Measurements from ENCODE around the gene MTR. TPM values are rescaled to one million over a fixed set of nuclear protein-coding genes. Genes with fewer than 3 reads are reported as not detected.
"Not testable (repeated sequence)": the region's sequence is repeated elsewhere in the genome, so short reads cannot be mapped to it uniquely, and the experiment has no call there.

MTR gene
- total and polyA plus RNA-seq, 2 donors: 10.4 to 58.5 TPM

DNA sequence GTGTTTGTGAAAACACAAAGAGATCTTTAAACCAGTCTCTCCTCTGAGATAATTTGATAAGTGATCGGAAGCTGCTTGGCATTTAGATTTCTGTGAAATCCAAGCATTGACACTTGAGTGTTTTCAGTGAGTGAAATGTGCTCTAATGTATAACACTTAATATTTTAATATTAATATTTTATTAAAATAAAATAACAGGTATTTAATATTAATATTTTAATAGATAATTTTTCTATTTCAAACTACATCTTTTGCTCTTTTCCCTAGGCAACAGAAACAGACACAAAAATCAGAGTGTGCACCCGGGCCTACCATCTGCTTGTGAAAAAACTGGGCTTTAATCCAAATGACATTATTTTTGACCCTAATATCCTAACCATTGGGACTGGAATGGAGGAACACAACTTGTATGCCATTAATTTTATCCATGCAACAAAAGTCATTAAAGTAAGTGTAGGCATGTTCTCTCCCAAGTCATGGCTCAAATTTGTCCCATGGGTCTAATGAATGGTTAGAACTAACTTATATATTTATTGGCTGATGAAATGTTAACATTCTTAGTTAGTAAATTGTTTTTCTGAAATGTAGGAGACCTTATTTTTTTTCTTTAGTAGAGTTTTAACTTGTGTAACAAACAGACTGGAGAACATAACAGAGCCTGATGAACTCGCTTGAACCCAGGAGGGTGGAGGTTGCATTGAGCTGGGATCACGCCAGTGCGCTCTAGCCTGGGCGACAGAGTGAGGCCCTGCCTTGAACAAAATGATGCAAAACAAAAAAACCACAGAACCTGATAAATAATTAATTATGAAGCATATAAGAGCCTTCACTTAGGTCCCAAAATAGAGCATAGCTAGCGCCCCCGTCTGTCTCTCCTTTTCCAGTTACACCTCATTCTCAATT is 55.2 kb downstream of the MTR start:
- WGBS: 91% methylated on average over 8 of the region's 8 CpGs
- H3K36me3 ChIP-seq (ENCODE audit: insufficient read depth): peaks cover 10% of the 10 kb centered on the region
- H3K4me3 ChIP-seq (ENCODE audit: low read depth, low read length): no peak overlapping the region
- H3K27ac ChIP-seq (ENCODE audit: low read depth): no peak overlapping the region
- DNase-seq (ENCODE audit: extremely low spot score): no peak
- H3K4me1 ChIP-seq (ENCODE audit: insufficient read depth): no peaks in the 10 kb centered on the region

DNA sequence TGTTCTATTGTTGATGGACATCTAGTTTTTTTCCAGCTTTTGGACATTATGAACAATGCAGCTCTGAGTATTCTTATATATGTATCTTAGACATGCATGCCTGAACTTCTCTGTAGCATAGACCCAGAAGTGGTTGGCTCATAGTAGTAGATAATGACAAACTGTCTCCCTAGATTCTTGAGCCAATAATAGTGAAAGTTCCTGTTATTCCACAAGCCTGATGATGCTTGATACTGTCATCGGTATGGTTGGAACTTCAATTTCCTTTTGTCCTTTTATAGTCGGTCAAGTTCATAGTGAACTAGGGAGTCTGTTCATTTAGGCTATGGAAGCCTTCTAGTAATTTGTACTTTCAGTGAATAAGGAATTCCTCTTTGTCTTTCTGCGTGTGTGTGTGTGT is 56.8 kb downstream of the MTR start:
- Histone ChIP-seq H3K27ac (ENCODE audit: low read depth) (no peak overlapping the region), H3K4me3 (ENCODE audit: low read depth, low read length) (no peak overlapping the region), H3K36me3 (ENCODE audit: insufficient read depth) (peaks cover 10% of the 10 kb centered on the region), H3K4me1 (ENCODE audit: insufficient read depth) (no peaks in the 10 kb centered on the region)
- 93% methylated on average over 3 of the region's 3 CpGs for WGBS
- DNase-seq (ENCODE audit: extremely low spot score): no peak

DNA sequence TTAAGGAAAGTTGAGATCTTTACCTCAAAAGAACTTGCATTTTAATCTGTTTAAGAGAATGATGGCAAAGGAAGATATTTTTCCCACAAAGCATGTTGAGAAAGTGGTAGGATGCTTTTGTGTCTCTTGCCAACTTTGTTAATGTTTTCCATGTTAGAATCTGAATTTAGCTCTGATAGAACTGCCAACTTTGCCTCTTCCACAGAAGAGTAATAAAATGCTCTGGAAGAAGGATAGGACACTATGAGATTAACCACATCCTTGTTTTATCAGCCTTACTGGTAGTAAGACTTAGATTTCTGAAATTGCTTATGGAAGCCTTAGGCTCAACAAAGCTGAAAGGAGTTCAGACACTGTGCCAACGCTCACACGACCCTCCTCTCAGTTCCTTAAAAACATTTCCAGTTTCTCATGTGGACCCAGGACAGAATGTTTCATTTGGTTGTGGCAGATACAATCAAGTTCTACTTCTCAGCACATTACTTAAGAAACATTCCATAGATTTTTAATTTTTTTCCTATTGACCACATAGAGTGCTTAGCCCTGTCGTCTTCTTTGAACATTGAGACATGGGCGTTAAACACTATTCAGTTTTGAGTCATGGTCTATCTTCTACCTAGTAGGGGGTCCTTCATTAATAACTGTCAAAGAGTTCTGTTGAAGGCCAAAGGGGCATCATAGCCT is 59.0 kb downstream of the MTR start:
- no peak for DNase-seq (ENCODE audit: extremely low spot score)
- no peak overlapping the region for H3K4me3 ChIP-seq (ENCODE audit: low read depth, low read length)
- 74% methylated on average over 4 of the region's 4 CpGs for WGBS
- peaks cover 10% of the 10 kb centered on the region for H3K36me3 ChIP-seq (ENCODE audit: insufficient read depth)
- H3K4me1 ChIP-seq (ENCODE audit: insufficient read depth): no peaks in the 10 kb centered on the region
- no peak overlapping the region for H3K27ac ChIP-seq (ENCODE audit: low read depth)

DNA sequence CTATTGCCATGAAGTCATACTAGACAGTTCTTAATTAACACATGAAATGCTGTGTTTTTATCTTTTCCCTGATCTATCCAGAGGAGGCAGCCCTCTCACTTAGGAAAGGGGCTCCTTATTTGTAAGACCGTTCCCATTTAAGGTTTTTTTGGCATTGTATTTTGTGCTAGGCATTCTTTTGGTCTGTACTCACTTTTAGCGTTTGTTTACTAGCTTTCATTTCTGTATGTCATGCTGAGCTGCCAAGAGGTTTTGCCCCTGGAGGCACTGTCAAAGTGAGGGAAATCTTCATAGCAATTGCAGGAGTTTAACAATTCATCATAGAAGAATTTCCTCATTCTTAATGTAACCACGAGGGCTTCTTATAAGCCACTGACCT is 59.5 kb downstream of the MTR start:
- WGBS: 62% methylated on average over 3 of the region's 3 CpGs
- no peak overlapping the region for H3K27ac ChIP-seq (ENCODE audit: low read depth)
- H3K4me3 ChIP-seq (ENCODE audit: low read depth, low read length): no peak overlapping the region
- H3K36me3 ChIP-seq (ENCODE audit: insufficient read depth): peaks cover 10% of the 10 kb centered on the region
- H3K4me1 ChIP-seq (ENCODE audit: insufficient read depth): no peaks in the 10 kb centered on the region
- no peak for DNase-seq (ENCODE audit: extremely low spot score)

DNA sequence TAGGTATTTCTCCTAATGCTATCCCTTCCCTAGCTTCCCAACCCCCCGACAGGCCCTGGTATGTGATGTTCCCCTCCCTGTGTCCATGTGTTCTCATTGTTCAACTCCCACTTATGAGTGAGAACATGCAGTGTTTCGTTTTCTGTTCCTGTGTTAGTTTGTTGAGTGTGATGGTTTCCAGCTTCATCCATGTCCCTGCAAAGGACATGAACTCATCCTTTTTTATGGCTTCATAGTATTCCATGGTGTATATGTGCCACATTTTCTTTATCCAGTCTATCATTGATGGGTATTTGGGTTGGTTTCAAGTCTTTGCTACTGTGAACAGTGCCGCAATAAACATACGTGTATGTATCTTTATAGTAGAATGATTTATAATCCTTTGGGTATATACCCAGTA is 61.6 kb downstream of the MTR start:
- not testable (repeated sequence) for H3K36me3 ChIP-seq (ENCODE audit: insufficient read depth); H3K4me1 ChIP-seq (ENCODE audit: insufficient read depth); H3K27ac ChIP-seq (ENCODE audit: low read depth); DNase-seq (ENCODE audit: extremely low spot score); H3K4me3 ChIP-seq (ENCODE audit: low read depth, low read length)
- WGBS: 84% methylated on average over 4 of the region's 4 CpGs

DNA sequence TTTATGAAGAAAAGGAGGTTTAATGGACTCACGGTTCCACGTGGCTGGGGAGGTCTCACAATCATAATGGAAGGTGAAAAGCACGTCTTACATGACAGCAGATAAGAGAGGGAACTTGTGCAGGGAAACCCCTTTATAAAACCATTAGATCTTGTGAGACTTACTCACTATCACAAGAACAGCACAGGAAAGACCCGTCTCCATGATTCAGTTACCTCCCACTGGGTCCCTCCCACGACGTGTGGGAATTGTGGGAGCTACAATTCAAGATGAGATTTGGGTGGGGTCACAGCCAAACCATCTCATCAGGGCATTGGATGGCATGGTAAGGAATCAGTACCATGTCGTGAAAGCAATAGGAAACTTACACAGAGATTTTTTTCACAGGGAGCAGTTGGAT is 63.1 kb downstream of the MTR start:
- peaks cover 6% of the 10 kb centered on the region for H3K36me3 ChIP-seq (ENCODE audit: insufficient read depth)
- 92% methylated on average over 7 of the region's 7 CpGs for WGBS
- H3K4me3 ChIP-seq (ENCODE audit: low read depth, low read length): no peak overlapping the region
- no peaks in the 10 kb centered on the region for H3K4me1 ChIP-seq (ENCODE audit: insufficient read depth)
- no peak for DNase-seq (ENCODE audit: extremely low spot score)
- no peak overlapping the region for H3K27ac ChIP-seq (ENCODE audit: low read depth)

DNA sequence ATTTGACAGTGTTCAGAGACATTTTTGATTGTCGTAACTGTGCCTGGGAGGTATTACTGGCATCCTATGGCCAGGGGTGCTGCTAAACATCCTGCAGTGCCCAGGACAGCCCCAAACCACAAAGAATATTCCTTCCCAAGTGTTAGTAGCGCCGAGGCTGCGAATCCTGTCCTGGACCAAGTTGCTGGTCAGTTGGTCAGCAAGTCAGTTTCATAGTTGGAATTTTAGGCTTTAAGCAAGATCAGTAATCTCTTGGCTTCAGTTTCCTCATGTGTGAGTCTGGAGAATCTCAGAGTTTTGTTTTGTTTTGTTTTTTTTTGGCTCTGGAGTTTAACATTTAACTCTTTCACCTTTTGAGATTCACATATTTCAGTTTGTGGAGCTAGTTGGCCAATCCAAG is 65.0 kb downstream of the MTR start:
- Histone ChIP-seq H3K36me3 (ENCODE audit: insufficient read depth) (no peaks in the 10 kb centered on the region), H3K4me1 (ENCODE audit: insufficient read depth) (no peaks in the 10 kb centered on the region), H3K4me3 (ENCODE audit: low read depth, low read length) (no peak overlapping the region), H3K27ac (ENCODE audit: low read depth) (no peak overlapping the region)
- 50% methylated on average over 4 of the region's 4 CpGs for WGBS
- no peak for DNase-seq (ENCODE audit: extremely low spot score)

DNA sequence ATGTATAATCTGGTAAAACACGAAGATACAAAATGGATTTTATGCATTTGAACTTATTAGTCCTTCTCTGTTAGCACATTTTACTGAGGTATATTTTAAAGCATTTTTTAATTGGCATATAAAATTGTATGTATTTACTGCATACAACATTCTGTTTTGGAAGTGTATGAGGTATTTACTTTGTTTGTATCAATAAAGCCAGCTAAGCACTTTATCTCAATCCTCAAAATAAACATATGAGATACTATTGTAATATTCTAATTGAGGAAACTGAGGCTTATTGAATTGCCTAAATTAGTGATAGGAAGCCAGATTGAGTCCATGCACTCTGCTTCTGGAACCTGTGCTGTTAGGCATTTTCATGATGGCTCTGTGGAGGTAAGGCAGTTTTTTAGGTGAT is 65.6 kb downstream of the MTR start:
- H3K36me3 ChIP-seq (ENCODE audit: insufficient read depth): no peaks in the 10 kb centered on the region
- no peak overlapping the region for H3K27ac ChIP-seq (ENCODE audit: low read depth)
- 64% methylated on average over 1 of the region's 1 CpG for WGBS
- no peak overlapping the region for H3K4me3 ChIP-seq (ENCODE audit: low read depth, low read length)
- no peak for DNase-seq (ENCODE audit: extremely low spot score)
- no peaks in the 10 kb centered on the region for H3K4me1 ChIP-seq (ENCODE audit: insufficient read depth)

DNA sequence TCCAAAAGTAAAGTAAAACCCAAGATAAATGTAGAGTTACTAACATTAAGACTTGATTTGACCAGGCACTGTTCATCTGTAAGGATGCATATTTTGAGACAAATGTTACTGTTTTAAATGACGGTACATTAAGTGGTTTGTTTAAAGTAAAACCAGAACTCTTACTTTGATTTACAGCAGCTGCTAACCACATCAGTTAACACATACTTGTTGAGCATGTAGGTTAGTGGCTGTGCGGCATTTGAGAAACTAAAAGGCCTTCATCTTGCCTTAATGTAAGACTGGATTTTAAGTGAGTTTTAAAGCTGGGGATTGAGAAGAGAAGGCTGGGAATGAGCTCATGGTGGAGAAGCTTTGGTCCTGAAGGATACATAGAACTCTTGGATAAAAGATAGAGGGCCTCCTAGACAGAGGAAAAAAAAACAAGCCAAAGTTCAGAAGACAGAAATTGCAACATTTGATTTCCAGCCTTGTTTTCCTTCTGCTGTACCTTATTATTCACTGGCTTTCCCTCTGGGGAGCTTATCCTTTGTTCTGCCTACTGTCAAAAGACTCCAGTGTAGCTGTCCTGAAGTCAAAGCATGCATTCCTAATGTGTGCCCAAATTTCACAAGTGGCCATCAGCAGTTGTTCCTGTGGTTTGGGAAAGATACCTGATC is 66.6 kb downstream of the MTR start:
- no peak for DNase-seq (ENCODE audit: extremely low spot score)
- 63% methylated on average over 2 of the region's 2 CpGs for WGBS
- Histone ChIP-seq H3K27ac (ENCODE audit: low read depth) (no peak overlapping the region), H3K36me3 (ENCODE audit: insufficient read depth) (peaks cover 2% of the 10 kb centered on the region), H3K4me3 (ENCODE audit: low read depth, low read length) (no peak overlapping the region), H3K4me1 (ENCODE audit: insufficient read depth) (no peaks in the 10 kb centered on the region)

DNA sequence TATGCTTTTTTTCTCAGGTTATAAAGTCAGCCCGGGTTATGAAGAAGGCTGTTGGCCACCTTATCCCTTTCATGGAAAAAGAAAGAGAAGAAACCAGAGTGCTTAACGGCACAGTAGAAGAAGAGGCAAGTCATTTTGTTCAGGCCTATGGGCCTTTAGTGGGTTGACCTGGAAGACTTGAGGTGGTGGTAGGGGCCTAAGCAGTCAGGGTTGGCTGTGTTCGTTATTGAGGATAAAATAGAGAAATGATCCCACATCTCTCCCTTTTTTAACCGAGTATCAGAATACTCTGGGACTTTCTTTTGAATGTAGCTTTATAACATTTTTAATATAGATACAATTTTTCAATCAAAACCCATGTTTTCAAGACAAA is 67.1 kb downstream of the MTR start:
- H3K36me3 ChIP-seq (ENCODE audit: insufficient read depth): peaks cover 2% of the 10 kb centered on the region
- no peak overlapping the region for H3K27ac ChIP-seq (ENCODE audit: low read depth)
- H3K4me3 ChIP-seq (ENCODE audit: low read depth, low read length): no peak overlapping the region
- H3K4me1 ChIP-seq (ENCODE audit: insufficient read depth): no peaks in the 10 kb centered on the region
- DNase-seq (ENCODE audit: extremely low spot score): no peak
- WGBS: 92% methylated on average over 4 of the region's 4 CpGs

DNA sequence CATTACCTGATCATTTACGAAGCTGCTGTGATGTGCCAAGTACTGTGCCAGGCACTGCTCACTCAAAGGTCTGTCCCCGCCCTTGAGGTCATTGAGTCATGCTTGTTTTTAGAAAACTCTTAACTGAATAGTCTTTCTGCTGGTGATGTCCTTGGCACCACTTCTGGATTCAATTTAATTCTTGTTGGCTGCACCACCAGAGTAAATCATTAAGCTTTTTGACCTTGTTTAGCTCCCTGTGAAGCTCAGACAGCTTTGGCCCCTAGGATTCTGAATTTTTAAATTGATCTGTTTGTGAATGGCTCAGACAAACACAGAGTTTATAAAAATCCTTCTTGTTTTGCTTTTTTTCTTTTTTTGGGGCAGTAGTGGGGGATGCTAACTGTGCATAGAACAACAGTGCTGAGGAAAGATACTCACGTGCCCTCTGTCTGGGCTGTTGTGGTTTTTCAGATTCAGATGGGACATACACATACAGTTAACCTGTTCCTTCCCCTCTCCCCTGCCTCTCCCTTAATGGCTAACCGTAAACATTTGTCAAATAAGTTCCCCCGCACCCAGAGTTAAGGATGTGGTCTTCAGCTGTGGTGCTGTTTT is 67.6 kb downstream of the MTR start:
- H3K27ac ChIP-seq (ENCODE audit: low read depth): no peak overlapping the region
- no peak overlapping the region for H3K4me3 ChIP-seq (ENCODE audit: low read depth, low read length)
- no peak for DNase-seq (ENCODE audit: extremely low spot score)
- no peaks in the 10 kb centered on the region for H3K4me1 ChIP-seq (ENCODE audit: insufficient read depth)
- WGBS: 83% methylated on average over 5 of the region's 5 CpGs
- H3K36me3 ChIP-seq (ENCODE audit: insufficient read depth): peaks cover 2% of the 10 kb centered on the region

DNA sequence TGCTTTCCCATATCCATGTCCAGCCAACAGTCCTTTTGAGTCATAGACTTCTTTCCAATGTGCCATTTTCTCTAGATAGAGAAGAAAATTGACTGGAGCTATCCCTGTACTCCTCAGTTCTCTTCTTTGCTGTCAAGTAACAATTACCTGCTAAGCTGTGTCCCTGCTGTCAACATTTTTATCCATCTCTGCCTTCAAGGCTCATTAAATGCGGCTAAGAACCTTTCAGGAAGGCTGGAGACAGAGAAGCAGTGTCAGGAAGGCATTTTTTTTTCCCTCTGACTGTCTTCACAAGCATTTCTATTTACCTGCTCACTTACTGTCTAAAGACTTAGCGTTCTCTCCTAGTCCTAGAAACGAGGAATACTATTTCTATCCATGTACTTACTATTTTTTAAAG is 69.1 kb downstream of the MTR start:
- WGBS: 89% methylated on average over 3 of the region's 3 CpGs
- no peak for DNase-seq (ENCODE audit: extremely low spot score)
- Histone ChIP-seq H3K4me1 (ENCODE audit: insufficient read depth) (no peaks in the 10 kb centered on the region), H3K36me3 (ENCODE audit: insufficient read depth) (peaks cover 2% of the 10 kb centered on the region), H3K4me3 (ENCODE audit: low read depth, low read length) (no peak overlapping the region), H3K27ac (ENCODE audit: low read depth) (no peak overlapping the region)

DNA sequence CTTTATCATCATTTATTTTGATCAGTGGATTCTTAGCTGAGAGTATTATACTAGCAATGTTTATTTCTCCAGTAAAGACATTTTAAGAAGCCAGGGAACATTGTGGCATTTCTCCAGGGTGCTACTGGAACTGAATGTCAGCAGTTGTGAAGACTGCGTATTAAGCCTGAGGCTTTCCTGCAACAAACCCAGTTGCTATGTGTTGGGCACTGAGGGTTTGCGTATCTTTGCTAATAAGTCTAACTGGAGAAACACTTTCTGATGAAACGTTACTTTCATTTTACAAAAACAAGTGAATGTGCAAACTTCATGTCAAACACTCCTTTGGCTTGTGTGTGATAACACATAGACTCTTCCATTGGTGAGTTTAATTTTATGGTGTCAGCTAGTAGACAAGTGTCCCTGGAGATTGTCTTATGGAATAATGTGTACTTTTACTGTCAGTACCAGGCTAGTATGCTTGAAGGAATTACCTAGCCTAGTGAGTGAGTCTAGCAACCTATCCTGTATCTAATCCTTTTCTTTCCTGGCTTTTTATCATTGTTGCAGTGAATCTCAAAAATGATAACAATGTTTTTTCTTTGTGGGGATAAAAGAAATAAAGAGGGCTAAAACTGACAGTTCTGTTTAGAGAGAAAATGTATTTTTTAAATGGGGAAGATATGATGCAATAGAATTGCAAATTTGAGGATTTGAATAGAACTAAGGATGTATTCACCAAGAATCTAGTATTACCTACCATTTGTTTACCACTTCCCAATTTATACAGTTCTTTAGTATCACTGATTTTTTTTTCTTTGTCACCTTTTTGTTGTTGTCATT is 70.1 kb downstream of the MTR start:
- no peak overlapping the region for H3K4me3 ChIP-seq (ENCODE audit: low read depth, low read length)
- no peaks in the 10 kb centered on the region for H3K4me1 ChIP-seq (ENCODE audit: insufficient read depth)
- WGBS: 58% methylated on average over 3 of the region's 3 CpGs
- H3K27ac ChIP-seq (ENCODE audit: low read depth): no peak overlapping the region
- H3K36me3 ChIP-seq (ENCODE audit: insufficient read depth): peaks cover 2% of the 10 kb centered on the region
- DNase-seq (ENCODE audit: extremely low spot score): no peak

Data from urinary bladder (tissue), 4 donors.